ENCODE measurements around the gene SPI1.

DNA sequence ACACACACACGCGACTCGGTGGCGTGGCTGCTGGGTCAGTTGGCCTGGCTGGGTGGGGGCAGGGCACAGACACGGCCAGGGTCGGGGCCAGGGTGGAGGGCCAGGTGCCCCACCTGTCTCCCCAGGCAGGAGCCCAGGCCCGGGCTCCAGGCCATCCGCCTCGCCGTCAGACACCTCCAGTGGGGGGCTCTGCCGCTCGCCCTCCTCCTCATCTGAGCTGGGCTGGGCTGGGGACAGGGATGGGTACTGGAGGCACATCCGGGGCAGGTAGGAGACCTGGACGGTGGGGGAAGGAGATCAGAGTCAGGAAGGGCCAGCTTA is 19.7 kb downstream of the SPI1 start:
- TF ChIP-seq YY1 (IDR thresholded peaks at IDR 0.05; ENCODE audit: insufficient read depth, insufficient read length) (no peak), SUZ12 (IDR thresholded peaks at IDR 0.05; ENCODE audit: extremely low read depth, insufficient read depth, insufficient read length) (no peak)

Data from NT2/D1 (cell line).